Stimulated activated CD8-positive, alpha-beta memory T cell treated with anti-CD3 and anti-CD28 coated beads, Interleukin-15, amount 100 ng/mL, for 1 hour (primary cell): ENCODE results near the gene LETM1.

Experiments
- DNase-seq: peaks from one replicate; pipeline ENCODE4 v3.0.0-alpha.2; 2020; ENCODE audit warnings: low read depth

LETM1 gene

DNA sequence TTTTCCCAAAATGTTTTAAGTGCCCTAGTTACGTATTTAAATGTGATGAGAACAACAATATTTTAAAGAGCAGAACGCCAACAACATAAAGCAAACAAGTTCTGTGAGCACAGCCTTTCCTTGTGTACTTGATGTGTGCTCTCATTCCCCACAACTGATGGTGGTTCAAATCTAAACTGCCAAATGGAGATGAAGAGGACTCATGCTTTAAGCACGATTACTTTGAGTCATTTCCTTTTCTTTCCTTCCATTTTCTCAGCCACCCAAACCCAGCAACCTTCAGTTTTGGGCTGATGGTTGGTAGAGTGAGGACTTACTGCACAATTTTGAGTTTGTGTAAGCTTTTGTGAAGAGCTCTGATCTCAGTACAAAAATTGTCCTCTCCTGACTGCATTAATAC, 16.9 kb upstream of the LETM1 start:
- DNase-seq, result no peak

DNA sequence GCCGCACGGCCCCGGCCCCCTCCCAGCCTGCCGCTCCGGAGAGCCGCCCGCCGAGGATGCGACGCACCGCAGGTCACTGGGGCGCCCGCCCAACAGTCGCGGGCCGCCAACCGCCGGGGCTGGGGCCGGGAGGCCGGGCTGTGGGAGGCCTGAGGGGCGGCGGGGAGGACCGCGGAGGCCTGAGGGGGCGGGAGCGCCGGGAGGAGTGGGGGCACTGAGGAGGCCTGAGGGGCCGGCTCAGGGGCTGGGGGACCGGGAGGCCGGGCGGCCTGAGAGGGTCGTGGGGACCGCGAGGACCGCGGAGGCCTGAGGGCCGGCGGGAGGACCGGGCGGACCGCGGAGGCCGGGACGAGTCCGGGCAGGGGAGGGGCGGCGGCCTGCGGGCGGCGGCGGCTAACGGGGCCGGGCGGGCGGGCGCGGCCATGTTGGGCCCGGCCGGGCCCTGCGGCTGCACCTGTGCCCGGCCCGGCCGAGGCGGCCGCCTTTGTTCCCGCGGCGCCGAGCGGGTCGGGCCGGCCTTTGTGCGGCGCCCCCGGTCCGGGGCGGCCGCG, 15.6 kb upstream of the LETM1 start:
- no peak for DNase-seq

DNA sequence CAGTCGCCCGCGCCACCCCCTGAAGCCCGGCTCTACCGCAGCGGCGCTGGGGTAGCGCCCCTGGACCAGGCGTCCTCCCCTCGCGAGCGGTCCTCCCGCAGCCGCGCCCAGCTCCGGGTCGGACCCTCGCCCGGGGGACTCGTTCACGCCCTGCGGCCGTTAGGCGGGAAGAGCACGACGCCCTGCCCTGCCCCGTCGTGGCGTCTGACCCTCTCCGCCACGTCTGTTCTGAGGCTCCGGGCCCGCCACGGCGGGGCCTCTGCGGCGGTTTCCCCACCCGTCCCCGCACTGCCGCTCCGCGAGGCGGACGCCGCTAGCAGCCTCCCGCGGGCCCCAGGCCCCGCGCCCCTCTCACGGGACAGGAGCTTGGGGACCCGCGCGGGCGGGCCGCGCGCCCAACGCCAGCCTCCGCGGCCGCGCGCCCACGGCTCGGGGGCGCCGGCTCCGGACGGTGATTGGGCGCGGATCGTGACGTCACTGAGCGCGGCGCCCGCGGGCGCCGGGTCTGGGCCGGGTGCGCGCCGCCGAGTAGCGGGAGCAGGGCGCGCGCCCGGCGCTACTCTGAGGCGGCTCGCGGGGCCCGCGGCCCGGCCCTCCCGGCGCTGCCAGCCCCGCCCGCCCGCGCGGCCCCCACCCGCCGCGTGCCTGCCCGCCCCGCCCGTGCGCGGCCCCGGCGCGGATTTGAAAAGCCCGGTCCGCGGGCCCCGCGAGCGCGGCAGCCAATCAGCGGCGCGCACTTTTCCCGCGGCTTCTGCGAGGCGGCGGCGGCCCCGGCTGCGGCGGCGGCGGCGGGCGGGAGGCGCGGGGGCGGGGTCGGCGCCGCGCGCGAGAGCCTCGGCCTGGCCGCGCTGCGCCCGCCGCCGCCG, 14.9 kb upstream of the LETM1 start, which contains the start of gene NSD2:
Gene NSD2 (plus strand): TSS at position 816 of the 866 bp plus-strand sequence. CDS start 29,262 bp downstream, outside the sequence.
- DNase-seq, result peak; percentile 73

DNA sequence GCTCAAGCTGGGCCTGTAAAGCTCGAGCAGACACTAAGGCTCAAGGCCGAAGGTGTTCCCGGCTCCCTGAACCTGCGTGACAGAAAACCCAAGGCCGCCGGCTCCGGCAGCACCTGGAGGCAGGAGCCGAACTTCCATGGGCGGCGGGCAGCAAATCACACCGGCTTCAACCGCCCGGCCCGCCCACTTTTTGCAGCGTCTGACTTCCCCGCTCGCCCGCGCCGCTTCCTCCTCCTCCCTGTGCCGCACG, 14.3 kb upstream of the LETM1 start:
- peak; percentile 69 for DNase-seq

DNA sequence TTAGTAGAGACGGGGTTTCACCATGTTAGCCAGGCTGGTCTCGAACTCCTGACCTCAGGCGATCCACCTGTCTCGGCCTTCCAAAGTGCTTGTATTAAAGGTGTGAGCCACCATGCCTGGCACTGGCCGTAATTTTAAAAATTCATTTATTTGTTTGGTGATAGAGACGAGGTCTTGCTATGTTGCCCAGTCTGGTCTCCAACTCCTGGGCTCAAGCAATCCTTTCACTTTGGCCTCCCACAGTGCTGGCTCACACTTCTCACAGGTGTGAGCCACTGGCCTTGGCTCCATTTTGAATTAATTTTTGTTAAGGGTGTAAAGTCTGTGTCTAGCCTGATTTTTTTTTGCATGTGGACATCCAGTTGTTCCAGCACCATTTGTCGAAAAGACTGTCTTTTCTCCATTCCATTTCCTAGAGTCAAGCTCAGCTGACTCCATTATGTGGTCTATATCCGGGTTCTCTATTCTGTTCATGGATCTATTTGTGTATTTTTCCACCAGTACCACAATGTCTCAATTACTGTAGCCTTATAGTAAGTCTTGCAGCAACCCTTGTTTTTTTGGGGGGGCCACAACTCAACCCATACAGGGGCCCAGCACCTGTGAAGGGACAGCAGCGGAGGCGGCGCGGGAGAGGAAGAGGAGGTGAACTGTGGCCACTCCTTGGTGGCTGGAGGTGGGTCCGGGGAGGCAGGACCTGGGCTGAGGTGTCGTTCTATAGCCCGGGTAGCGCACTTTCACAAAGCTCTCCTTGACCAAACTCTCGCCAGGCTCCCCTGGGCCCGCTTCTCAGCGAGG, 13.8 kb upstream of the LETM1 start:
- DNase-seq, result no peak

DNA sequence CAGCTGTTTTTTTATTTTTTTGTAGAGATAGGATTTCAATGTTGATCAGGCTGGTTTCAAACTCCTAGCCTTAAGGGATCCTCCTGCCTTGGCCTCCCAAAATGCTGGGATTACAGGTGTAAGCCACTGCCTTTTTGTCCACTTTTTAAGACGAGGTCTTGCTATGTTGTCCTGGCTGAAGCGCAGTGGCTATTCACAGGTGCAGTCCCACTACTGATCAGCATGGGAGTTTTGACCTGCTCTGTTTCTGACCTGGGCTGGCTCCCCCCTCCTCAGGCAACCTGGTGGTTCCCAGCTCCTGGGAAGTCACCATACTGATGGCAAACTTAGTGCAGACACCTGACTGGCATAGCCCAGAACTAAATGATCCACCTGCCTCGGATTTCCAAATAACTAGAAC, 13.0 kb upstream of the LETM1 start:
- no peak for DNase-seq

DNA sequence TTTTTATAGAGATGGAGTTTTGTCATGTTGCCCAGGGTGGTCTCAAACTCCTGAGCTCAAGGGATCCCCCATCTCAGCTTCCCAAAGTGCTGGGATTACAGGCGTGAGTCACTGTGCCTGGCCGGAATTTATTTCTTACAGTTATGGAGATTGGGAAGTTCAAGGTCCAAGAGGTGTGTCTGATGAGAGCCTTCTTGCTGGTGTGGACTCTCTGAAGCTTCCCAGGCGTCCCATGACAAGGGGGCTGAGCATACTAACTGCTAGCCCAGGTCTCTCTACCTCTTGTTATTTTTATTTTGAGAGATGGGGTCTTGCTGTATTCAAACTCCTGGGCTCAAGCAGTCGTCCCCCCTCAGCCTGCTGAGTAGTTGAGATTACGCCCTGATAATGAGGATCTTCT, 12.3 kb upstream of the LETM1 start:
- no peak for DNase-seq

DNA sequence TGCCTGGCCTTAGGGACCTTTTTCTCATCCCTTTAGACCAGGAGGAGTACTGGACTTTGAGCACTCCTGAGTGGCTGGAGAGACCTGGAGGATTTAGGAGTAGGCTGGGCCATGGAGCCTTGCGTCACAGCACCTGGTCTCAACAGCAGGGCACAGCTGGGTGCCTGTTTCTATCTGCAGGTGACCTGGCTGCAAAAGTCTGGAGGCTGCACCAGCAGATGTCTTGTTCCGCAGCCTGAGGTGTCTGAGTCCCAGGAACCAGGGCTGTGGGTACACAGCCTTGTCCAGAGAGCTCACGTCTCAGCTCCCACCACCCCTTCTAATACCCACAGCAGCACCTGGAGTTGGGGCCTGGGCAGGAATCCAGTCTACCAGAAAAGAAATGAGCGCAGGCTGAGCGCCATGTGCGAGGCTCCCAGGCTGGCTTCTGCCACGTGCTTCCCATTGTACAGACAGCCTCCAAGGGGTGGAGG, 10.3 kb upstream of the LETM1 start:
- no peak for DNase-seq

DNA sequence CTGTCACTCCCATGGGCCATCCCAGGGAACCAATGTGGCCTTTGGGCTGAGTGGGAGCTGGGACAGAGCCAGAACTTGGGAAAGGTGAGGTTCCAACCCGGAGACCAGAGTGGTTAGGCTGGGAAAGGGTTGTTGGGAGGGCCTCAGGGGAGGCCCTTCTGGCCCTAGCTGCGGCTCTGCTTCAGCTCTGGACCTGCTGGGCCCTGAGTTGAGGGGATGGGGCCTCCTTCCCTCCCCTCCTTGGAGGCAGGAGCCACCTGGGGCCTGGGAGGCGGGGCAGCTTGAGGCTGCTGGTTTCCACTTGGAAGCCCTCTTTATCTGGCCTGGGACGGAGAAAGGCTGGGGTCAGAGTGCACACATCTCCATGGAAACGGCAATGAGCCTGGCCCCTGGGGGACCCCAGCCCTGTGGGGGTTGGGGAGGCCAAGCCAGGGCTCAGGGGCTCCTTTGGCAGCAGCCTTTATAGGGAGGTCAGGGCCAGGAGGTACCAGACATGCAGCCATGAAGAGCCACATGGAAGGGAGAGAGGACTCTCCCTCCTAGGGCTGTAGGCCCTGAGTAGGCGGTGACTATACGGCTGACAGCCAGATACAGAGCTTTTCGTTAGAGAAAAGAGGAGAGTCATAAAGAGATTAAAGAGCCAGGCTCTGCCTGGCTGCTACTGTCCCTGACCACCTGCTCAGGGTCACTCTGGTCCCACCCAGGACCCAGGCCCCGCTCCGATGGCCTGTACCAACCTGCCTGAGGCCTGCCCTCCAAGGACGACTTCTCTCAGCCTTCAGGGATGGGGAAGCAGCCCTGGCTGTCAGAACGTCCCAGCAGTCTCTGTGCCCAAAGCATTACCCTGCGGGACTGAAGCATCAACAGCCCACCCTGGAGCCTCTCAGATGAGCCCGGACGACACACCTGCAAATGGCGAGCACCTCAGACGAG, 8.4 kb upstream of the LETM1 start:
- no peak for DNase-seq

DNA sequence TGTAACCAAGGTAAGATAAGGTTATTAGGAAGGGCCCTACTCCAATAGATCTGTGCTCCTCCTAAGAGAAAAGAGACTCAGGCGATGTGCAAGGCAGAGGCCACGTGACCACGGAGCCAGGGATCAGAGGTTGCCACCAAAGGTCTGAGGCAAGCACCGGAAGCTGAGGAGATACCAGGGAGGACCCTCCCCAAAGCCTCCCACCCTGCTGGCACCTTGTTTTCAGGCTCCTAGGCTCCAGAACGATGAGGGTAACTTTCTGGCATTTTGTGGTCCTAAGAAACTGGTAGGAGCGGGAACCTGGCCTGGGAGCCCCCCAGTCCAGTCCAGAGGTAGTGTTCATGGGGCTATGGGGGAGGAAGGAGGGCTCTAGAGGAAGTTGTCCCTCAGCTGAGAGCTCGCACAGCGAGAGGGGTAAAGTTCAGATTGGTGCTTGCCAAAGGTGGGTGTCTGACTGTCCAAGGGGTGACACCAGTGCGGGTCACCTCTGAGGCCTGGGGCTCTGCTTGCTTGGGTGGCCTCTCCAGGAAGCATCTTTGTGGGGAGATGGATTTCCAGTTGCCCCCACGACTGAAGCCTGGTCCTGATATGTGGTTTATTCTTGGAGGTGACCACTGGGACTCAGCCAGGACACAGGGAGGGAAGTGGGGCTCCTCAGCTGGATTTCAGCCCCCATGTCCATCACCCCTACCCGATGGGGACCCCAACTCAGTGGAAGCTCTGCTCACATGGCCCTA, 7.5 kb upstream of the LETM1 start:
- DNase-seq, result no peak

DNA sequence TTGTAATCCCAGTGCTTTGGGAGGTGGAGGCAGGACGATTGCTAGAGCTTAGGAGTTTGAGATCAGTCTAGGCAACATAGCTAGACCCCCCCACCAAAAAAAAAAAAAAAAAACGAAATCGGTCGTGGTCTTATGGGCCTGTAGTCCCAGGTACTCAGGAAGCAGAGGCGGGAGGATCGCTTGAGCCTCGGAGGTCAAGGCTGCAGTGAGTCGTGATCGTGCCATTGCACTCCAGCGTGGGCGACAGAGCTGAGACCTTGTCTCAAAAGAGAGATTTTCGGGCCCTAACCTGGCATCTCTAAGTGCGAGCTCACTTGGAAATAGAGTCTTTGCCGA, 7.0 kb upstream of the LETM1 start:
- DNase-seq, result no peak

DNA sequence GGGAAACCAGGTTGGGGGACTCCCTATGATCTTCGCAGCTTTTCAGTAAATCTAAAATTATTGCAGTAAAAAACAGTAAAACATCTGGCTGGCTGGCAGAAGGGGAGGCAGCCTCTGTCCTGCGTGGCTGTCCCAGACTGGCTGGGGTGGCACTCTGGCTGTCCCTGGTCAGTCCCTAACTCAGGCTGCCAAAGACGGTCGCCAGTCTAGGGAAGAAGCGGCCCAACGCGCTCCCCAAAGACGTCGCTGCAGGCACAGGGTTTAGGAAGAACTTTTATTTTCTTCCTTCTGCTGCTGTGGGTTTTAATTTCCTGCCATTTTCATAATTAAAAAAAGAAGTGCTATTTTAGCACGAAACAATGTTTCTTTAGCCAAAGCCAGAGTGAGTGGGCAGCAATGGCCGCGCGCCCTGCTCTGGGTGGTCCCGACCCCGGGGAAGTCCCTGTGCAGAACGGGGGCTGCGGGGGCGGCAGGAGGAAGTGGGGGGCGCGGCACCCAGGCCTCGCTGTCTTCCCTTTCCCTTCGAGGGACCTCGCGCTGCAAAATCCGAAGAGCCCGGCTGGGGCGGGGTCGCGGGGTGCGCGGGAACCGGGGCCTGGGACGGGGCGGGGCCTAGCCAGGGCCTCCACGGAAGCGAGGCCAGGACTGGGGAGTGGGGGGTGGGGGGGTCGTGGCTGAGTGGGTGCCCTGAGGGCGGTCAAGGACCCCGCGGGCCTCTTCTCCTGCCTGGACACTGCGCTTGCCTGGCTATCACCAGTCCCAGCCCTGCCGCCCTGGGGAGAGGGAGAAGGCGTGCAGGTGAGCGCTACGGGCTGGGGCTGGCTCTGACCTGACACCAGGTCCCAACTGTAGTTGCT, 6.3 kb upstream of the LETM1 start:
- no peak for DNase-seq

DNA sequence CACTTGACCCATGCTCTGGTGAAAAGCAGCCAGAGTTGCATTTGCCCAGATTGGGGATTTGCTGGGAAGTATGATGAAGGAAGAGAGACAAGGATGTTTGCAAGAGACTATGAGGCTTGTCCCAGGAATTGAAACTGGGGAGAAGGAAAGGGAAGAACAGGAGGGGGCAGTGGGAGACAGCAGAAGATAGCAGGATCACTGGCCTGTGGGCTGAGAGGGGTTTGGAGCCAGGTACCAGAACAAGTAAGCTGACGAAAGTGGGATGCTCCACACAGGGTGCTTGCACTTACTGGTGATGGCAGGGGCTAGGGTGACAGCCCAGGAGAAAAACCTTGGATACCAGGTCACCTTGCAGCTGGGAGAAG, 3.4 kb upstream of the LETM1 start:
- no peak for DNase-seq

DNA sequence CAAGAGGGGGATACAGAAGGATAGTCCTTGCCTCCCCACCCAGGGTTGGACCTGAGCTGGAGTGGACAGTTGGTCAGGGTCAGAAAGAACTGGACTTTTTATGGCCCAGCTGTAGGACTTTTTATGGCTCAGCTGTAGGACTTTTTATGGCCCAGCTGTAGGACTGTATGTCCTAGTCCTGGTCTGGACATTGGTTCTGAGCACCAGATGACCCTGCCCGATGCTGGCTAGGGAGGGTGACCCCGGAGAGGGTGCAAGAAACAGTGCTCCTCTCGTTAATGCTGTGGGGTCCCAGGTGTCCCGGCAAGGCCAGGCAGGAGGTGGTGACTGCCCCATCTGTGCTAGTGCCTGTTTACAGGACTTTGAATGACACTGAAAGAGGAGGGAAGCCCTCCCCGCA, 2.0 kb upstream of the LETM1 start:
- no peak for DNase-seq

DNA sequence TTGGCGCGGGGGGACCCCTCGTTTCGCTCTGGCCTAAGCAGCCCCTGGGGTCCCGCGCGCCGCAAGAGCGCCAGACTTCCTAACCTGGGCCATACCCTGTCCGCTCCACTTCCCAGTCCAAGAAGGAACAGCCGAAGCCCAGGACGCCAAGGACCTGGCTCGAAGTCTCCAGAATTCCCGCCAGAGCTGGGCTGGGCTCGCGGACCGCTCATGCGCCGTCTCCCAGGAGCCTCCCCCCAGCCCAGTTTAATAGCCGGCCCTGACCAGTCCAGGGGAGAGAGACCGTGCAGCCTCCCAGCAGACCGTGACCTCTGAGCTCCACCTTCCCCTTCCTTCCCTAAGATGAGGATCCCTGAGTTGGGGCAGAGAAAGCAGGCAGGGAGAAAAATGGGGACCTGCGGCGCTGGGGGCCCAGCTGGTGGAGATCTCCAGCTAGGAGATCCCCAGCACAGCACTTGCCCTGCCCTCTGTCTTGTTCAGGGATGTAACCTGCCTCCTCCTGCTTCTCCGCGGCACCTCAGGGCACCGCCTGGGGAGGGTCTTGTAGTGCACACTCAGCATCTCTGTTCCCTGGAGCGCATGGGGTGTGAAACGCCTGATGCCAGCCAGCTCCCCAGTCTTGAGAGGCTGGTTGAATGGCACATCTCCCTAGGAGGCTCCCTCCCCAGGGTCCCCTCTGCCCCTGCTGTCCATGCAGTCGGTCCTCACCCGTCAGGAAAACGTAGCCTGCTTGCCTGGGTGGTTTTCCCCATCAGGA, 1.2 kb upstream of the LETM1 start:
- DNase-seq, result no peak

DNA sequence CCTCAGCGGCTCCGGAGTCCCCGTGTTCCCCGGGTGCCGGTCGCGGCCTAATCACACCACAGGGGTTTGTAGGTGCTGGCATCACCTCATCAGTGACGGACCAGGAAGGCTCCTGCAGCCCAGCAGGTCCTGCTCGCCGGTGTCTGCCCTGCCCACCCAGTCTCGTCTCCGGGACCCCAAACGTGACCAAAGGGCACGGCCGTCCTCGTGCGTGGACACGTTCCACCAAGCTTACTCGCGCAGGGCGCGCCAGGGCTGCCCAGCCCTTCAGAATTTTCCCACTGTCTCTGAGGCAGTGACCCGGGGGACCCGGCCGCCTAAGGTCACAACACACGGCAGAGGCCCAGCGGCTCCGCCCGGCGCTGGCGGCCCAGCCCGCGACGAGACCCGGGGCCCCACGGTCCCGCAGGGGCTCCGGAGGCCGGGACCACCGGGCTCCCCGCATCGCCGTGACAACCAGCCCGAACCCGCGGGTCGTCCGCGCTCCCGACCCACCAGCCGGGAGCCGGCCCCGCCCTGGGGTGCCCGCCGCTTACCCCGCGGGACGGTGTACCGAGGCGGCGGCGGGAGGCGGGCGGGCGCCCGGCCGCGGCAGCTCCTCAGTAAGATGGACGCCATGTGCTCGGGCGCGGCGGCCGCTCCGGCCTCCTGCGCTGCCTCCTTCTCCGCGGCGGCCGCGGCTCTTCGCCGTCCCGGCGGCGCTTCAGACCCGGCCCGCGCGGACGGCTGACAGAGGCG, 454 bp downstream of the LETM1 start:
- DNase-seq, result no peak

DNA sequence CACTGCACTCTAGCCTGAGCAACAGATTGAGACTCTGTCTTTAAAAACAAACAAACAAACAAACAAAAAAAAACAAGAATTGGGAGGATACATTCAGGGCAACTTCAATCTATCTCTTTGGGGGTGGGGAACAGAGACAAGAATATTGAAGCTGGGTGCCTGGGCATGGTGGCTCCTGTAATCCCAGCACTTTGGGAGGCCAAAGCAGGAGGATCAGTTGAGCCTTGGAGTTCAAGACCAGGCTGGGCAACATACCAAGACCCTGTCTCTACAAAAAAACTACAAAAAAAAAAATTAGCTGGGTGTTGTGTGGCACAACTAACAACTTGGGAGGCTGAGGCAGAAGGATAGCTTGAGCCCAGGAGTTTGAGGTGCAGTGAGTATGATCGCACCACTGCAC, 1.2 kb downstream of the LETM1 start:
- DNase-seq, result no peak

DNA sequence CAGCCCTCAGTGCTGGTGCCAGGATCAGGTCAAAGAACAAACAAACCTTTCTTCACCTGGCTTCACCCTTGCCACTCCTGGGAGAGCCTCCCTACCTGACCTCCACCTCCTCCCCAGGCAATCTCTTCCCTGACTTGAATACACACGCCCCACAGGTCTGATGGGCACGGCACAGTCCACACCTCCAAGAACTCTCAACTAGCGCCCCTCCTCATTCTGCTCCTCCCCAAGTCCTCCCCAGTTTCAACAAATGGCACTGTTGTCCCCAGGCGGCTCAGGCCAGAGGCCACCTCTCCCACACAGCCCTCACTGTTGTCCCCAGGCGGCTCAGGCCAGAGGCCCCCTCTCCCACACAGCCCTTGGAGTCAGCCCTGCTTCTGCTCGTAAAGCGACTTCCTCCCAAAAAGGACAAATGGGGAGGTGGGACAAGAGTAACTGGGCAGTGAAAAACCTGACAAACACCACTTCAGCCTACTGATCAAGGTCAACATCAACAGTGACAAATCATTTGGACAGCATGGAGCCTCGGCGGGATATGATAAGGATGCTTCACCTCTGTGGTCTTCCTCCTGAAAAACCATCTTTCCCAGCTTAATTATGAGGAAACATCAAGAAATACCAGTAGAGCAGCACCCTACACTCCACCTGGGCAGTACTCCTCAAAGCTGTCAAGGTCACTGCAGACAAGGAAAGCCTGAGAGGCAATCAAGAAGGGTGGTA, 2.9 kb downstream of the LETM1 start:
- DNase-seq, result no peak
